GM18519 (cell line): ENCODE measurements around the gene ANKRD23.
"Not testable (repeated sequence)": the region's sequence is repeated elsewhere in the genome, so short reads cannot be mapped to it uniquely, and the experiment has no call there.

Experiments used
- ATAC-seq: cut with Tn5 transposase; IDR thresholded peaks from one replicate; pipeline ENCODE4 v1.9.1; 2021; ENCODE audit warnings: mild to moderate bottlenecking, moderate library complexity; ENCODE audit not compliant: unreplicated experiment, low FRiP score

ANKRD23 gene

DNA sequence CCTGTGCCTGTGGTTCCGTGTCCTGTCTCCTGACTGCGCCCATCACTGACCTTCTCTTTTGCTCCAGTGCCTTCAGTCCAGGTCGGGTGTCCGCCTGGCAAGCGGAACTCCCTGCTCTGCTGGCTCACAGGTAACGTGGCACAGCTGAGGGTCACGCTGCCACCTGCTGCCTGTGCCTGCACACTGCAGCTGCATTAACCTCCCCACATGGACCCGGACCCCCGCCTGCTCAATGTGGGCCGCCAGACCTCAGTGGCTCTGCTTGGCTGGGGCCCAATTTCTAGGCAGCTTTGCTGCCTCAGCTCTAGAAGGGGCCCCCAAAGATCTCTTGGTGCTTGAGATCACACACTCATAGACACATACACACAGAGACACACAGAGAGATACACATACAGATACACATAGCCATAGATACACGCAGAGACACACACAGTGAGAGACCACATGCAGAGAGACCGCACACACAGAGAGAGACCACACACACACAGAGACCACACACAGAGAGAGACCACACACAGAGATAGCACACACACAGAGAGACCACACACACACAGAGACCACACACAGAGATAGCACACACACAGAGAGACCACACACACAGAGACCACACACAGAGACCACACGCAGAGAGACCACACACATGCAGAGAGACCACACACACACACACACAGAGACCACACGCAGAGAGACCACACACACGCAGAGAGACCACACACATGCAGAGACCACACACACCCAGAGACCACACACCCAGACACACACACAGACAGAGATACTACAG, 42.6 kb downstream of the ANKRD23 start:
- ATAC-seq = no peak

DNA sequence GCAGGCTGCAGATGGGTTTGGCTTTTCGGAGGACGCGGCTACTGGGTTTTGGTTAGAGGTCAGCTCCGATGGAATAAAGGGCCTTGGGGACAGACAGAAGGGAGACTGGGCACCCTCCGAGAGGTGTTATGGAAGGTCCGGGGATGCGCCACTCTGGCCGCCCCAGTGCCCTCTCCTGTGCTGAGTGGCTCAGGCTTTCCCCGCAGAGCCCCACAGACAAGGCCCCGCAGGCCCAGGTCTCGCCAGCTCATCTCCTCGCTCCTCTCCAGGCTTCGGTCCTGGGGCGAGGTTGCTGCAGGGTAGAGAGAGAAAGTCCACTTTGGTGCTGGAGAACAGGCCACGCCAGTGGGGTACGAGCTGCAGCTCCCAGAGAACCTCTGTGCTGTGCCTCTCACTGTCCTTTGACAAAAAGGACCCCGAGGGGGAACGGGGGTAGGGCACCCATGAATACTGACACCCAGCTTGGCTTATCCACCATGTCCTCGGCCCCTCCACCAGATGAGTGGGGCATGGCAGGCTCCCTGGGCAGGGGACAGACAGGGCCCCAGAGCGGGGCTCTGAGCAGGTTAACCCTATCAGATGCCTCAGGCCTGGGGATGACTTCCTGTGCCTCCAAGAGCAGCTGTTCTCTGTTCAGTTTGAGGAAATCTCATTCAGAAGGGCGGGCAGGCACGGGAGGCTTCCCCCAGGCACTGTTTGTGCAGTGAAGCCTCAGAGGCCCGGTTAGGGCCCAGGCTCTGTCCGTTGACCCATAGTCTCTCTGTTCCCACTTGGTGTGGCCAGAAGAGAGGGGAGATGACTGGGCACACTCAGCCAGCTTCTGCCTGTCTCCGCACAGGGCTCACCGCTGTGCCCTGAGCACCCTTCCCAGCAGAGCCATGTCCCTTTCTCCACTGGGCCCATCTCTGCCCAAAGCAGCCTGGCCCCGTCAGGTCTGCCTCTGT, 43.5 kb downstream of the ANKRD23 start:
- ATAC-seq = no peak

DNA sequence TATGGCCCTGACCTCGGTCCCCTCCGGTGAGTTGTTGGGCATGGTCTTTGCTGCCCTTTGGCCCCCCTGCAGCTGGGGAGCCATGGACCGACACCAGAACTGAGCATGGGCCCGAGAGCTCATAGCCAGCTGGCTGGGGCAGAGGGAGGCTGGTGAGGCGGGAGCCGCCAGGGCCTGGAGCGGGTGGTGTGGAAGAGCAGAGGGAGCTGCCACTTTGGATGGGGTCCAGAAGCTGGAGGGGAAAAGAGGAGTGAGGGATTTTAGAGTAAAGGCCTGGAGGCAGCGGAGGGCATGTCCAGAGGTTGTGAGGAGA, 44.2 kb downstream of the ANKRD23 start:
- no peak for ATAC-seq

DNA sequence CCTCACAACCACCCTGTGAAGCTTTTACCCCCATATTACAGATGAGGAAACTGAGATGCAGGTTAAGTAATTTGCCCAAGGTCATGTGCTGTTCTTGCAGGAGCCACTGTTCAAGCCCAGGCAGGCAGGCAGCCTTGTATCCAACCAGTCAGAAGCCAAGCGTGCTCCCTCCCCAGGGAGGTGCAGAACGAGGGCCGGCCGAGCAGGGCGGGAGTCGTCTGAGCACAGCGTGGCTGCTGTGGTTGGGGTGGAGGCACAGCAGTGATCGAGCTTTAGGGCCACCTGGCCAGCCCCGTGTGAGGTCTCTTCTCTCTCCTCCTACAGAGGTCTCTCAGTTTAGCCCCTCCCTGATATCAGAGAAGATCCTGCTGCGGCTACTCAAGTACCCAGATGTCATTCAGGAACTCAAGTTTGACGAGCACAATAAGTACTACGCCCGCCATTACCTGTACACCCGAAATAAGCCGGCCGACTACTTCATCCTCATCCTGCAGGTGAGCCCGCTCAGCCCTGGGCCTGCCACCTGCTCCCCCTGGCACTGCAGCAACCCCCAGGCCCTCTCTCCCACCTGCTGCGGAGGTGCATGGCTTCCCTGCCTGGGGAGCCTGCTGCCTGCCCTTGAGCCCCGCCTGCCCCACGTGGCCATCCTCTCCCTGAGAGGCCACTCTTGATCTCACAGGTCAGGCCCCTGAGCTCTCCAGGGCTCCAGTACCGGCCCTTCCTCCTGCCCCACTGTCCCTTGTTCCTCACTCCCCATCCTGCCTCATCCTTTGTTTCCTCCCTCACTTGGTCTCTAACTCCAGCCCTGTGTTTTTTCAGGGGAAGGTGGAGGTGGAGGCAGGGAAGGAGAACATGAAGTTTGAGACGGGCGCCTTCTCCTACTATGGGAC, 44.8 kb downstream of the ANKRD23 start:
- no peak for ATAC-seq

DNA sequence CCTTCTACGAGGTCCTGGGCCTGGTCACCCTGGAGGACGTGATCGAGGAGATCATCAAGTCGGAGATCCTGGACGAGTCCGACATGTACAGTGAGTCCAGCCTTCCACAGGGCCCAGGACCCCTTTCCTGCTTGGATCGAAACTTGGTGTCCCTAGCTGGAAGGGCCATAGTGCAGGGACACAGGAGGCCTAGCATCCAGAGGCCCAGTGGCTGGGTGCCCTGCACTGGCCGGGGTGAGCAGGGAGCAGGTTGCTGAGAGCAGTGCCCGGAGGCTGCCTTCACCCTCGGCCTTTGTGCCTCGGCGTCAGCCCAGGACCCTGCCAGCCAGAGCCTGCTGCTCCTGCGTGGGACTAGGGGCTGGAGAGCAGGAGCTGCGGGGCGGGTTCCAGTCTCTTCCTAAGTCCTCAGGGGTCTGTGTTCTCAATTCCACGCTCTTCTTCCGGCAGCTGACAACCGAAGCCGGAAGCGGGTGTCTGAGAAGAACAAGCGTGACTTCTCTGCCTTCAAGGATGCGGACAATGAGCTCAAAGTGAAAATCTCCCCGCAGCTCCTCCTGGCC, 46.7 kb downstream of the ANKRD23 start:
- ATAC-seq = no peak

DNA sequence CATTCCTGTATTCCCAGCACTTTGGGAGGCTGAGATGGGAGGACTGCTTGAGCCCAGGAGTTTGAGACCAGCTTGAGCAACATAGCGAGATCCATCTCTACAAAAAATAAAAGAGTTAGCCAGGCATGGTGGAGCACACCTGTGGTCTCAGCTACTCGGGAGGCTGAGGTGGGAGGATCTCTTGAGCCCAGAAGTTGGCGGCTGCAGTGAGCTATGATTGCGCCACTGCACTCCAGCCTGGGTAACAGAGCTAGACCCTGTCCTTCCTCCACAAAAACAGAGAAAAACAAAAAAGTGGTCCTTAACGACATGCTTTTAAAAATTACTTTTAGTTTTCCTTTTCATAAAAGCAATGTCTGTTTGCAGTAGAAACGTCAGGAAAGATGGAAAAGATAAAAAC, 47.3 kb downstream of the ANKRD23 start:
- ATAC-seq = not testable (repeated sequence)

DNA sequence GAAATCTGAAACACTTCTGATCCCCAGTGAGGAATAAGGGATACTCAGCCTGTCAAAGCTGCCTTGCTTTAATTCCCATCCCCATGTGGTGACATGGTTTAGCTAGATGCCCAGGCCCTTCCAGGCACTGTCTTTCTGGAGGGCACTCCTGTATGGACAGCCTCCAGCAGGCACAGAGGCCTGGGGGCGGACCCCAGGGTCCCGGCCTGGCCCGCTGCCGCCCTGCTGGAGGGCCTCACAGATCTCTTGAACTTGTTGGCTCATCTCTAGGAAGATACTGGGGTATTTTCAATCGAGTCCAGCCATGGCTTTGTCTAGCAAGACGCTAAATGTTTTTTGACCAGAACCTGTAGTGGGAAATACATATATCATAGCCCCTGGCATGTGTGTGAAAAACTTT, 48.7 kb downstream of the ANKRD23 start:
- ATAC-seq = no peak

DNA sequence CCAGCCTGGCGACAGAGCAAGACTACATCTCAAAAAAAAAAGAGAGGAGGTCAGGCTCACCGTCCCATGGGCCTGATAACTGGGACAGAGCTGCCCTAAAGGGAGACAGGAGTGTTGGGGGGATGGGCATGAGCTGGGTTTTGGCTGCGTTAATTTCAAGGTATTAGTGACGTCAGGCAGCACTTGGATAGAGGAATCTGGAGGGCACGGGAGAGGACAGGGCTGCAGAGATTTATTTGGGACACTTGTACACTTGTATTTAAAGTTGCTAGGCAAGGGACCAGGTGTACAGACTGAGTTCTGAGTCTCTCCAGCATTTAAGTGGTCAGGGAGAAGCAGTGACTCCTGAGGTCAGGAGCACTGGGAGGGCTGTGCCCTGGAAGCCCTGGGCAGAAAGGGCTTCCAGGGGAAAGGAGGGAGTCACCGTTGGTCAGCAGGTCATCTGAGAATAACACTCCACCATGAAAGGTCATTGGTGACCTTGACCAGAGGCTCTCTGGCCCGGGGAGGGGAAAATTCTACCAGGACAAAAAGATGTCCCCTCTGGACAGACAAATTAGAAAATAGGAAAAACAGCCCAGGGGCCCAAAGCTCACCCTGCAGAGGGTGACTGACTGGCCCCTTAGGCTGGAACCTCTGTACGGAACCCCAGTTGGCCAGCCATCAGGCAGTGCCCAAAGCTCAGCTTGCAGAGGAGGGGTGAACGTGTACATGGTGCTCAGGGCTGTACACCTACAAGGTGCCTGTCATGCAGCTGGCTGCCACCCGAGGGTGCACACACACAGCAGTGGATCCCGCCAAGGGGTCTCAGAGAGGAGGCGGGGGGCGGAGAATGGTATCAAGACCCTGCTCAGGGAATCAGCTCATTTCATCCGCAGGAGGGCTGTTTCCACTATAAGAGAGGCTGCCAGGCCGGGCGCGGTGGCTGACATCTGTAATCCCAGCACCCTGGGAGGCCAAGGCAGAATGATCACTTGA, 50.8 kb downstream of the ANKRD23 start:
- ATAC-seq = no peak

DNA sequence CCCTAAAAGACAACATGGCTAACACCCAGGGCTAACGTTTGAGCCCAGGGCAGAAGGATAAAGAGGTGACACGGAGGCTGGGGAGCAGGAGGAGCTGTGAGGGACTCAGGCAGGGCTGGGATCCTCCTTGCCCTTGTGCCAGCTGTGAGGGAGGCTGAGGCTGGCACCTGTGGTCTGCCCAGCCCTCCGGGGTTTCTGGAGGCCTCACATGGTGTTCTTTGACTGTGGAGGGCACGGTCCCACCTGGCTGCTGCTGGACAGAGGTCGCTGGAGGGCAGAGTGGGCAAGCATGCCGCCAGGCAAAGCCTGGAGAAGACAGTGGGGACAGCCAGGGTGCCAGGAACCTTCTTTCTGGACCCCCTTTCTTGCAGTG, 54.6 kb downstream of the ANKRD23 start:
- no peak for ATAC-seq

DNA sequence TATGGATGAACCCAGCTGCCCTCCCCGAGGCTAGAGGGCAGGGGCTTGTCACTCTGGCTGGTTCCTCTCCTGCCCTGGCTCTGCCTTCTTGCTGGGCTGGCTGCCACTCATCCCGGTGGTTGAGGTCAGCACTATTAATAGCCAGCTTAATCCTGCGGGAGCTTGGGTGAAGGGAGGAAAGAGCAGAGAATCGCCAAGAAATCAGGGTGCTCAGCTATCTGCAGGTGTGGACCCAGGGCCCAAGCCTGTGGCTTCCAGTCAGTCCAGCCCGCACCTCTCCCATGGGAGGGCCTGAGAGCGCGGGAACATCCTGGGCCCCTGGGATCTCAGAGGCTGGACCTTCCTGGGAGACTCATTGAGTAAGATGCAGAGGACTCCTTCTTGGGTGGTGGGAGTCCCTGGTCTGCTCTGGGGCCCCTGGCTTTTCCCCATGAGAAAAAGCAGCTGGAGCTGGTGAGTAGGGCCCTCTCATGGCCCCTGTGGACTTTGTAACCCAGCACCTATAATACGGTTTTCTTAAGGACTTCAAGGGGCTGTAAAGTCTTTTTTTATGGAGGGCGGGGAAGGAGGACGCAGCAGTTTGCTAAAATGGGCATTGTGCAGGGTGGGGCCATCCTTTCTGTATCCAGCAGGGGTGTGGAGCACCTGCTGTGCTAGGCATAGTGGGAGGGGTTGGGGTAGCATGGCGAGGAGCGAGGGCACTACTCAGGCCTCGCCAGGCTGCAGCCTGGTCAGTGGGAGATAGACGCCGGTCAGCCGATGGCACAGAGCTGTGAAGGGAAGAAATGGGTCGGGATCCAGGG, 55.2 kb downstream of the ANKRD23 start:
- no peak for ATAC-seq
